ENCODE results near the gene KRTAP5-7.
"Not testable (repeated sequence)": the region's sequence is repeated elsewhere in the genome, so short reads cannot be mapped to it uniquely, and the experiment has no call there.

Gene KRTAP5-7

GRCh38 chr11:71519546-71519945, 7.5 kb upstream of the KRTAP5-7 start:
- no peaks in the 10 kb centered on the region for H3K27me3 ChIP-seq (replicated peaks; ENCODE audit: control insufficient read depth, insufficient read depth, low read length)
- no peak for DNase-seq (ENCODE audit: low read depth)
- no peaks in the 10 kb centered on the region for H3K9me3 ChIP-seq (ENCODE audit: control insufficient read depth, low read length)
- peaks cover 3% of the 10 kb centered on the region for H3K36me3 ChIP-seq (ENCODE audit: control insufficient read depth, insufficient read depth, low read length, severe bottlenecking)
- no peak overlapping the region for H3K4me3 ChIP-seq (ENCODE audit: low read length)
- no peaks in the 10 kb centered on the region for H3K4me1 ChIP-seq (ENCODE audit: control insufficient read depth, insufficient read depth, low read length)
- no peak overlapping the region for H3K9ac ChIP-seq (ENCODE audit: low read length)

DNA sequence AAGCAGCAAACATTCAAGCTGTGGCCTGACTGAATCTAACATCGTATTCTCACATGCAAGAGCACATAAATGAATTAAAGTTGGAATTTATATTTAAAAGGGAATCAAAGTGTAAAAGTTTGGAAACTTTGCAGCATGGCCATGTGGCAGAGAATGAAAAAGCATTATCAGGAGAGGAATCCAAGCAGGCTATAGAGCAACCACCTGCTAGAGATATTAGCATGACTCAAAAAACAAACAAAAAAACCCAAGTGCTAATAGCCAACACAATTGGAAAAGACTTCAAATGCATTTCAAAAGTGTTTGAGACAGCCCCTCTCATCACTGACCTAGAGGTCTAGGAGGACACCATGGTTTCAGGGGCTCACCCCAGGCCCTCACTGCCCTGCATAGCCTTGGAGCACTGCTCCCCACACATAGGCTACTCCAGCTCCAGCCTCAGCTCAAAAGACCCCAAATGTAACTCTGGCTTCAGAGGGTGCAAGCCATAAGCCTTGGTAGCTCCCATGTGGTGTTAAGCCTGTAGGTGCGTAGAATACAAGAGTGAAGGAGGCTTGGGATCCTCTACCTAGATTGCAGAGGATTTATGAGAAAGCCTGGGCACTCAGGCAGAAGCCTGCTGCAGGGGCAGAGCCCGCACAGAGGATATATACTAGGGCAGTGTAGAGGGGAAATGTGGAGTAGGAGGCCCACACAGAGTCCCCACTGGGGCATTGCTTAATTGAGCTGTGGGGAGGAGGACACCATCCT, 1.7 kb upstream of the KRTAP5-7 start:
- Histone ChIP-seq H3K4me3 (ENCODE audit: low read length) (no peak overlapping the region), H3K9ac (ENCODE audit: low read length) (no peak overlapping the region), H3K9me3 (ENCODE audit: control insufficient read depth, low read length) (no peaks in the 10 kb centered on the region), H3K4me1 (ENCODE audit: control insufficient read depth, insufficient read depth, low read length) (no peaks in the 10 kb centered on the region), H3K27me3 (replicated peaks; ENCODE audit: control insufficient read depth, insufficient read depth, low read length) (no peaks in the 10 kb centered on the region), H3K36me3 (ENCODE audit: control insufficient read depth, insufficient read depth, low read length, severe bottlenecking) (peaks cover 3% of the 10 kb centered on the region)
- no peak for DNase-seq (ENCODE audit: low read depth)

DNA sequence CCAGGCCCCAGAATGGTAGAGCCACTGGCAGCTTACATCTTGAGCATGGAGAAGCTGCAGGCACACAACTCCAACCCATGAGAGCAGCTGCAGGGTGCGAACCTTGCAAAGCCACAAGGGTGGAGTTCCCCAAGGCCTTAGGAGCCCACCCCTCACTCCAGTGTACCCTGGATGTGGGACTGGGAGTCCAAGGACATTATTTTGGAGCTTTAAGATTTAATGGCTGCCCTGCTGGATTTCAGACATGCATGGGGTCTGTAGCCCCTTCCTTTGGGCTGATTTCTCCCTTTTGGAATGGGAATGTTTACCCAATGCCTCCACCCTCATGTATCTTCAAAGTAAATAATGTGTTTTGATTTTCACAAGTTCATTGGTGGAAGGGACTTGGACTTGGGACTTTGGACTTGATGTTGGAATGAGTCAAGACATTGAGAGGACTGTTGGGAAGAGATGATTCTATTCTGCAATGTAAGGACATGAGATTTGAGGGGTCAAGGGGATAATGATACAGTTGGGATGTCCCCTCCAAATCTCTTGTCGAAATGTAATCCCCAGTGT, 1.1 kb upstream of the KRTAP5-7 start:
- H3K27me3 ChIP-seq (replicated peaks; ENCODE audit: control insufficient read depth, insufficient read depth, low read length): no peaks in the 10 kb centered on the region
- no peak for DNase-seq (ENCODE audit: low read depth)
- no peaks in the 10 kb centered on the region for H3K9me3 ChIP-seq (ENCODE audit: control insufficient read depth, low read length)
- H3K9ac ChIP-seq (ENCODE audit: low read length): no peak overlapping the region
- H3K4me1 ChIP-seq (ENCODE audit: control insufficient read depth, insufficient read depth, low read length): no peaks in the 10 kb centered on the region
- H3K4me3 ChIP-seq (ENCODE audit: low read length): no peak overlapping the region
- H3K36me3 ChIP-seq (ENCODE audit: control insufficient read depth, insufficient read depth, low read length, severe bottlenecking): peaks cover 3% of the 10 kb centered on the region

GRCh38 chr11:71527576-71528210, 626 bp downstream of the KRTAP5-7 start:
- no peaks in the 10 kb centered on the region for H3K9me3 ChIP-seq (ENCODE audit: control insufficient read depth, low read length)
- no peaks in the 10 kb centered on the region for H3K36me3 ChIP-seq (ENCODE audit: control insufficient read depth, insufficient read depth, low read length, severe bottlenecking)
- DNase-seq (ENCODE audit: low read depth): no peak
- no peak overlapping the region for H3K9ac ChIP-seq (ENCODE audit: low read length)
- H3K4me3 ChIP-seq (ENCODE audit: low read length): no peak overlapping the region
- no peaks in the 10 kb centered on the region for H3K4me1 ChIP-seq (ENCODE audit: control insufficient read depth, insufficient read depth, low read length)
- no peaks in the 10 kb centered on the region for H3K27me3 ChIP-seq (replicated peaks; ENCODE audit: control insufficient read depth, insufficient read depth, low read length)

GRCh38 chr11:71530602-71531001, 3.5 kb downstream of the KRTAP5-7 start:
- Histone ChIP-seq H3K9ac (ENCODE audit: low read length) (no peak overlapping the region), H3K36me3 (ENCODE audit: control insufficient read depth, insufficient read depth, low read length, severe bottlenecking) (no peaks in the 10 kb centered on the region), H3K4me3 (ENCODE audit: low read length) (no peak overlapping the region), H3K4me1 (ENCODE audit: control insufficient read depth, insufficient read depth, low read length) (no peaks in the 10 kb centered on the region), H3K9me3 (ENCODE audit: control insufficient read depth, low read length) (no peaks in the 10 kb centered on the region), H3K27me3 (replicated peaks; ENCODE audit: control insufficient read depth, insufficient read depth, low read length) (no peaks in the 10 kb centered on the region)
- DNase-seq (ENCODE audit: low read depth): no peak

- Histone ChIP-seq H3K9ac (ENCODE audit: low read length) (no peak overlapping the region), H3K36me3 (ENCODE audit: control insufficient read depth, insufficient read depth, low read length, severe bottlenecking) (no peaks in the 10 kb centered on the region), H3K4me1 (ENCODE audit: control insufficient read depth, insufficient read depth, low read length) (no peaks in the 10 kb centered on the region), H3K27me3 (replicated peaks; ENCODE audit: control insufficient read depth, insufficient read depth, low read length) (peaks cover 3% of the 10 kb centered on the region), H3K4me3 (ENCODE audit: low read length) (no peak overlapping the region), H3K9me3 (ENCODE audit: control insufficient read depth, low read length) (no peaks in the 10 kb centered on the region)
- DNase-seq (ENCODE audit: low read depth): no peak
Measured at GRCh38 chr11:71532036-71532610, 5.1 kb downstream of the KRTAP5-7 start.

GRCh38 chr11:71534711-71535608, 7.9 kb downstream of the KRTAP5-7 start:
- H3K36me3 ChIP-seq (ENCODE audit: control insufficient read depth, insufficient read depth, low read length, severe bottlenecking); DNase-seq (ENCODE audit: low read depth); H3K9ac ChIP-seq (ENCODE audit: low read length); H3K4me1 ChIP-seq (ENCODE audit: control insufficient read depth, insufficient read depth, low read length); H3K27me3 ChIP-seq (replicated peaks; ENCODE audit: control insufficient read depth, insufficient read depth, low read length); H3K9me3 ChIP-seq (ENCODE audit: control insufficient read depth, low read length); H3K4me3 ChIP-seq (ENCODE audit: low read length): not testable (repeated sequence)

- H3K27me3 ChIP-seq (replicated peaks; ENCODE audit: control insufficient read depth, insufficient read depth, low read length): peaks cover 5% of the 10 kb centered on the region
- no peaks in the 10 kb centered on the region for H3K36me3 ChIP-seq (ENCODE audit: control insufficient read depth, insufficient read depth, low read length, severe bottlenecking)
- no peak overlapping the region for H3K4me3 ChIP-seq (ENCODE audit: low read length)
- no peak overlapping the region for H3K9ac ChIP-seq (ENCODE audit: low read length)
- no peak for DNase-seq (ENCODE audit: low read depth)
- no peaks in the 10 kb centered on the region for H3K4me1 ChIP-seq (ENCODE audit: control insufficient read depth, insufficient read depth, low read length)
- H3K9me3 ChIP-seq (ENCODE audit: control insufficient read depth, low read length): no peaks in the 10 kb centered on the region
Measured at GRCh38 chr11:71535825-71536224, 8.8 kb downstream of the KRTAP5-7 start.

GRCh38 chr11:71537537-71537936, 10.5 kb downstream of the KRTAP5-7 start:
- no peaks in the 10 kb centered on the region for H3K9me3 ChIP-seq (ENCODE audit: control insufficient read depth, low read length)
- no peak overlapping the region for H3K9ac ChIP-seq (ENCODE audit: low read length)
- H3K4me1 ChIP-seq (ENCODE audit: control insufficient read depth, insufficient read depth, low read length): no peaks in the 10 kb centered on the region
- no peak for DNase-seq (ENCODE audit: low read depth)
- peaks cover 5% of the 10 kb centered on the region for H3K27me3 ChIP-seq (replicated peaks; ENCODE audit: control insufficient read depth, insufficient read depth, low read length)
- no peak overlapping the region for H3K4me3 ChIP-seq (ENCODE audit: low read length)
- no peaks in the 10 kb centered on the region for H3K36me3 ChIP-seq (ENCODE audit: control insufficient read depth, insufficient read depth, low read length, severe bottlenecking)

DNA sequence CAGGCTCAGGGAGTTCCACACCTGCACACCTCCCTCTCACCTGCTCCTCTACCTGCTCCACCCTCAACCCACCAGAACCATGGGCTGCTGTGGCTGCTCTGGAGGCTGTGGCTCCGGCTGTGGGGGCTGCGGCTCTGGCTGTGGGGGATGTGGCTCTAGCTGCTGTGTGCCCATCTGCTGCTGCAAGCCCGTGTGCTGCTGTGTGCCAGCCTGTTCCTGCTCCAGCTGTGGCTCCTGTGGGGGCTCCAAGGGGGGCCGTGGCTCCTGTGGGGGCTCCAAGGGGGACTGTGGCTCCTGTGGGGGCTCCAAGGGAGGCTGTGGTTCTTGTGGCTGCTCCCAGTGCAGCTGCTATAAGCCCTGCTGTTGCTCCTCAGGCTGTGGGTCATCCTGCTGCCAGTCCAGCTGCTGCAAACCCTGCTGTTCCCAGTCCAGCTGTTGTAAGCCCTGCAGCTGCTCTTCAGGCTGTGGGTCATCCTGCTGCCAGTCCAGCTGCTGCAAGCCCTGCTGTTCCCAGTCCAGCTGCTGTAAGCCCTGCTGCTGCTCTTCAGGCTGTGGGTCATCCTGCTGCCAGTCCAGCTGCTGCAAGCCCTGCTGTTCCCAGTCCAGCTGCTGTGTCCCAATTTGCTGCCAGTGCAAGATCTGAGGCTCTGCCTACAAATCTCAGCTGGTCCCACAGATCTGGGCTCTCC, 11.1 kb downstream of the KRTAP5-7 start, which contains the start of gene KRTAP5-8:
Gene KRTAP5-8, plus strand, starts transcription at position 49 of the 689 bp plus-strand sequence. Its CDS starts 31 bp downstream, at position 80.
- not testable (repeated sequence) for DNase-seq (ENCODE audit: low read depth); H3K9ac ChIP-seq (ENCODE audit: low read length); H3K27me3 ChIP-seq (replicated peaks; ENCODE audit: control insufficient read depth, insufficient read depth, low read length); H3K4me1 ChIP-seq (ENCODE audit: control insufficient read depth, insufficient read depth, low read length); H3K36me3 ChIP-seq (ENCODE audit: control insufficient read depth, insufficient read depth, low read length, severe bottlenecking); H3K4me3 ChIP-seq (ENCODE audit: low read length); H3K9me3 ChIP-seq (ENCODE audit: control insufficient read depth, low read length)

Measured in adipocyte (in vitro differentiated cells).